OCI-LY7 (cell line): Measurements from ENCODE around the gene MRC2. TPM values are rescaled to one million over a fixed set of nuclear protein-coding genes. Genes with fewer than 3 reads are reported as not detected.

Source experiments
- BruUV-seq: library from RNA; stranded (reverse); fragments of 400-500 nt; replicated peaks from 2 replicates; lab custom pipeline; 2021; lab: Mats Ljungman, UMichigan
- CTCF ChIA-PET: fragments of 300-600 bp; sonication (Branson Sonifier 250); formaldehyde crosslinking; loops from one replicate; lab custom pipeline; 2022; ENCODE audit warnings: antibody characterized with exemption; ENCODE audit not compliant: unreplicated experiment; lab: Charles Lee
- POLR2A ChIA-PET: fragments of 300-600 bp; sonication (Branson Sonifier 250); formaldehyde crosslinking; loops from one replicate; lab custom pipeline; 2022; ENCODE audit warnings: antibody characterized with exemption; lab: Charles Lee
- DNase-seq: peaks from one replicate; pipeline ENCODE4 v3.0.0-alpha.2; 2015; ENCODE audit warnings: low spot score
- H2AFZ ChIP-seq: fragments of 200-600 bp; sonication (generic), shearing (Covaris generic); 2 replicates; pipeline ENCODE4 v1.6.1; 2014; ENCODE audit warnings: mild to moderate bottlenecking, antibody characterized with exemption, low read length, moderate library complexity
- H3K27ac ChIP-seq: fragments of 200-600 bp; sonication (generic); 2 replicates; pipeline ENCODE4 v1.5.1; 2014; ENCODE audit warnings: mixed run types, low read depth, mild to moderate bottlenecking, moderate library complexity, low read length, inconsistent platforms; ENCODE audit not compliant: poor library complexity, severe bottlenecking
- H3K36me3 ChIP-seq: fragments of 200-600 bp; sonication (generic); 2 replicates; pipeline ENCODE4 v1.6.1; 2014; ENCODE audit warnings: mild to moderate bottlenecking, antibody characterized with exemption, low read length, moderate library complexity, mixed read lengths; ENCODE audit not compliant: insufficient read depth
- H3K4me1 ChIP-seq: fragments of 200-600 bp; sonication (generic); 2 replicates; pipeline ENCODE4 v1.5.1; 2014; ENCODE audit warnings: mild to moderate bottlenecking, low read length; ENCODE audit not compliant: insufficient read depth, poor library complexity, severe bottlenecking
- H3K4me2 ChIP-seq: fragments of 200-600 bp; sonication (generic); 2 replicates; pipeline ENCODE4 v1.6.1; 2014; ENCODE audit warnings: mild to moderate bottlenecking, low read length
- H3K4me3 ChIP-seq: fragments of 200-600 bp; sonication (generic); 2 replicates; pipeline ENCODE4 v1.5.1; 2014; ENCODE audit warnings: mild to moderate bottlenecking, low read depth, low read length; ENCODE audit not compliant: poor library complexity, severe bottlenecking
- H3K79me2 ChIP-seq: fragments of 200-600 bp; sonication (generic); 2 replicates; pipeline ENCODE4 v1.6.1; 2016; ENCODE audit warnings: low read depth, mild to moderate bottlenecking, low read length, moderate library complexity, mixed read lengths; ENCODE audit not compliant: insufficient read depth
- H3K9me2 ChIP-seq: fragments of 200-600 bp; sonication (generic); 2 replicates; pipeline ENCODE4 v1.6.1; 2016; ENCODE audit warnings: mild to moderate bottlenecking, low read length, mixed read lengths; ENCODE audit not compliant: insufficient read depth
- H3K9me3 ChIP-seq: fragments of 200-600 bp; sonication (generic); 2 replicates; pipeline ENCODE4 v1.6.1; 2014; ENCODE audit warnings: mild to moderate bottlenecking, mixed run types, low read length, mixed read lengths
- H4K20me1 ChIP-seq: fragments of 200-600 bp; sonication (generic); 2 replicates; pipeline ENCODE4 v1.6.1; 2014; ENCODE audit warnings: mild to moderate bottlenecking, antibody characterized with exemption, low read length, moderate library complexity, mixed read lengths; ENCODE audit not compliant: insufficient read depth
- CTCF ChIP-seq: fragments of 200-600 bp; sonication (generic); conservative IDR thresholded peaks from 2 replicates; pipeline ENCODE4 v1.5.1; 2014; ENCODE audit warnings: mild to moderate bottlenecking, antibody characterized with exemption, low read length, moderate library complexity, mixed read lengths
- EZH2phosphoT487 ChIP-seq: fragments of 200-600 bp; sonication (generic); IDR thresholded peaks from 2 replicates; pipeline ENCODE4 v1.6.1; 2018; ENCODE audit warnings: low read depth, borderline replicate concordance, mild to moderate bottlenecking, mixed run types, antibody characterized with exemption, low read length, moderate library complexity, mixed read lengths
- intact Hi-C: fragments of 100-400 bp; cut with micrococcal nuclease; formaldehyde crosslinking; loops from one replicate; pipeline ENCODE4 v1.10.0; 2022; ENCODE audit not compliant: unreplicated experiment
- total RNA-seq, 2 experiments: library from RNA; depleted of rRNA in 1 of 2; stranded (reverse); fragments of >200 nt in 1 of 2; shearing (Covaris generic) in 1 of 2; gene quantifications; 2 replicates each; pipeline ENCODE4 v1.2.3, GENCODE V29; 2014 to 2022

The MRC2 gene
- total RNA-seq, 2 experiments from 2014 or later = 0.19 to 0.27 TPM

- no peaks in the 10 kb centered on the region for H4K20me1 ChIP-seq
- no peaks in the 10 kb centered on the region for H3K4me1 ChIP-seq
- no peaks in the 10 kb centered on the region for H3K9me2 ChIP-seq
- intact Hi-C loops = no loop called here
- ChIA-PET POLR2A (interaction anchor here (1.4 kb wide), 1 partner anchor 18 kb away, joined by 4 read pairs; no protein-coding TSS in a partner anchor), CTCF (no interaction called here)
- H2AFZ ChIP-seq = no peak overlapping the region
- H3K4me3 ChIP-seq = no peak overlapping the region
- BruUV-seq = no TSS peak
- H3K27ac ChIP-seq = no peak overlapping the region
- no peaks in the 10 kb centered on the region for H3K79me2 ChIP-seq
- H3K9me3 ChIP-seq = no peaks in the 10 kb centered on the region
- DNase-seq = no peak
- H3K4me2 ChIP-seq = no peak overlapping the region
- peaks cover 96% of the 10 kb centered on the region for H3K36me3 ChIP-seq
- no peak for TF ChIP-seq CTCF
- no peak for TF ChIP-seq EZH2phosphoT487
Measured at GRCh38 chr17:62597150-62597549, 30.3 kb upstream of the MRC2 start.

GRCh38 chr17:62597920-62598319 is 29.6 kb upstream of the MRC2 start:
- H3K4me2 ChIP-seq = no peak overlapping the region
- H2AFZ ChIP-seq = no peak overlapping the region
- ChIA-PET POLR2A (no interaction called here), CTCF (no interaction called here)
- intact Hi-C loops = no loop called here
- no peaks in the 10 kb centered on the region for H3K9me2 ChIP-seq
- TF ChIP-seq EZH2phosphoT487 (no peak), CTCF (no peak)
- H3K27ac ChIP-seq = no peak overlapping the region
- no peaks in the 10 kb centered on the region for H3K4me1 ChIP-seq
- no peaks in the 10 kb centered on the region for H4K20me1 ChIP-seq
- DNase-seq = no peak
- no peaks in the 10 kb centered on the region for H3K9me3 ChIP-seq
- H3K79me2 ChIP-seq = no peaks in the 10 kb centered on the region
- H3K4me3 ChIP-seq = no peak overlapping the region
- BruUV-seq = no TSS peak
- peaks cover 96% of the 10 kb centered on the region for H3K36me3 ChIP-seq

- CTCF ChIA-PET = no interaction called here
- no peak overlapping the region for H3K4me3 ChIP-seq
- BruUV-seq = TSS peak; percentile 6
- no peaks in the 10 kb centered on the region for H3K79me2 ChIP-seq
- POLR2A ChIA-PET = no interaction called here
- H3K9me2 ChIP-seq = no peaks in the 10 kb centered on the region
- no peak for TF ChIP-seq CTCF
- TF ChIP-seq EZH2phosphoT487 = no peak
- peaks cover 95% of the 10 kb centered on the region for H3K36me3 ChIP-seq
- no peaks in the 10 kb centered on the region for H3K9me3 ChIP-seq
- H3K4me1 ChIP-seq = no peaks in the 10 kb centered on the region
- H3K27ac ChIP-seq = no peak overlapping the region
- H3K4me2 ChIP-seq = no peak overlapping the region
- DNase-seq = no peak
- H4K20me1 ChIP-seq = no peaks in the 10 kb centered on the region
- intact Hi-C loops = no loop called here
- no peak overlapping the region for H2AFZ ChIP-seq
Measured at GRCh38 chr17:62599964-62600657, 27.4 kb upstream of the MRC2 start.
